Left renal cortex interstitium (tissue), 4 donors: Measurements from ENCODE around the gene TMEM236. TPM values are rescaled to one million over a fixed set of nuclear protein-coding genes. Genes with fewer than 3 reads are reported as not detected.

Source experiments
- DNase-seq, 4 donors: peaks; one replicate each; pipeline ENCODE4 v3.0.0-alpha.2; 2013; ENCODE audit warnings: low read depth in 4 of 4, low spot score in 2 of 4, missing footprints in 1 of 4
- polyA plus RNA-seq, 4 donors: library from polyadenylated mRNA; unstranded; fragments of 120-200 nt; gene quantifications; one replicate each; pipeline ENCODE4 v1.2.1, GENCODE V29; 2013; ENCODE audit not compliant: insufficient read length in 4 of 4

TMEM236 gene
- polyA plus RNA-seq, 4 donors = 0.19 to 0.31 (median 0.25) TPM

DNA sequence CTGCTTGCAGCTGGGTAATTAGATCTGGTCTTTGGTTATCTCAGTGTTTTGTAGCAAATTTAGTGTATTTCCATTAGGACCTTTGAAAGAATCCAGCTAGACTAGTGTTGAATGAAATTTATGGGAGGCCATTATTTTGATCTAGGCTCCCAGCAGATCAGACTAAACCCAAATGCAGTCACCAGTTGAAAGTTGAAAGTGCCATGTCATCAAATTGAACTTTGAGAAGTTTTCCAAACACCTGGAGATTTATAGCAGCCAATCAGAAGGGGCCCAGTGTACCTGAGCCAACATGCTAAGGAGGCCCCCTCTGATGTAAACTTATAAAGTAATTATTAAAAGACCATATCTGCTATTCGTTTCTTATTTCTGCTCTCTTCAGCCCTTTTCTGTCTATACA lies 11.3 kb upstream of the TMEM236 start:
- DNase-seq = no peak

- peak in 1 of 4 donors; percentile 20 for DNase-seq
Measured at GRCh38 chr10:17742918-17743317, 9.1 kb upstream of the TMEM236 start.

GRCh38 chr10:17743437-17743836 lies 8.6 kb upstream of the TMEM236 start:
- DNase-seq = no peak

DNA sequence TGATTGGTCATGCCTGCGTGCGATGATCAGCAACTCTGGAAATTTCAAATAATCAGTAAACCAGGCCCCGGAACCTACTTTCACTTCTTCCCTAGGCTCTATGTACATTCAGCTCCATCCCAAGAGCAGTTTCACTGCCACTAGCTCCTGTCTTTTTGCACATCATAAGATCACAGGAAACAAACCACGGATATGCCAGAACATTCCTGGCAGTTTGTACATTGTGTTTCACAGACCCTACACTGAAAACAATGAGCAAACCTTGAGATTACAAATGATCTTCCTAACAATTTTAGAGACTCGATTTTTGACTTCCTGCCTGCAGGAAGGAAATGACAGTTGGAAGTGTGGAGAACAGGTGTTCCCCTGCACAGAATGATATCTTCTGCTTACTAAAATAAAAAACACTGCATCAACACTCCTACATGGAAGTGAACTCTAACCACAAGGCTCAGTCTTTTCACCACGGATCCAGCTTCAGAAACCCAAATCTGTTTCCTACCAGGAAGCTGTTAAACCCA lies 7.6 kb upstream of the TMEM236 start:
- no peak for DNase-seq

DNA sequence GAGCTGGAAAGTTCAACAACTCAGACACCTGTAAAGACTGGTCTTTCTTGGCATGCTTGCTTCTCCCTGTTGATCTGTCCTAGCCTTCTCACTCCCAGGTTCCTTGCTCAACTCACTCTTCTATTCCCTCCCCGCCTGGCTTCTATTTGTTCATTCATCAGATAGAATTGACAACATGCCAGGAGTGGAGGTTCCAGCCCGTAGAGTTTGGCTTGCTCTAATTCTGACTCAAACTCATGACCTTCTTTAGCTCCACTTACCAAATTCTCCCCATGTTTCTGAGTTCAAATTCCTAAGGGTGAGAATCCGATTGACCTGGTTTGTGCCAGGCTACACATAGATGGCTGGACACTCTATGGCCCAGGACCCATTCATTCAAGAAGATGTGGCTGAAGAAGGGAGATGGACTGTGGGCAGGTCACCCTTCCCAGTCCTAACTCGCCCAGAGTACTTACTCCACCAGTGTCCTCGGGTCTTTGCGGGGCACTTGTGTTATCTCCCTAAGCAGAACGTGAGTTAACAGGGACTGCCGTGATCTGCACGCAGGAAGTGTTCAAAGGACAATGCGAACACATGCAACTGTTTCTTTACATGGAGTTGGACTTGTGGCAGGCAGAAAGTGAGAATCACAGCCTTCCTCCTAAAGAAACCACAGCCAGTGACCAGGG lies 4.0 kb upstream of the TMEM236 start:
- no peak for DNase-seq

DNA sequence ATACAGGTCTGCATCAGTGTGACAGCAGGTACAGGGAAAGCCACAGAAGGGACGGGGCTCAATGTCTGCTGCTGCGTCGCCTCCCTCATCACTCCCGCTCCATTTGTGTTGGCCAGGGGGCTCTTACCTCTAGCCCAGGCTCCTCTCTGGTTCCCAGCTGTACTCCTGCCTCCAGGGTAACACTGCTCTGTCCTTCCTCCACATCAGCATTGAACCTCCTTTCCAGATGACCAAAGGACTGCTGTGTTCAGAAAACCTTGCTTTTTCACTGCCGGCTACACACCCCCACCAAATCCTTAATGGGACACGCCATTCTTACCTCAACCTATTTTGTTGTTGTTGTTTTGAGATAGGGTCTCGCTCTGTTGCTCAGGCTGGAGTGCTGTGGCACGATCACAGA lies 2.1 kb upstream of the TMEM236 start:
- no peak for DNase-seq

DNA sequence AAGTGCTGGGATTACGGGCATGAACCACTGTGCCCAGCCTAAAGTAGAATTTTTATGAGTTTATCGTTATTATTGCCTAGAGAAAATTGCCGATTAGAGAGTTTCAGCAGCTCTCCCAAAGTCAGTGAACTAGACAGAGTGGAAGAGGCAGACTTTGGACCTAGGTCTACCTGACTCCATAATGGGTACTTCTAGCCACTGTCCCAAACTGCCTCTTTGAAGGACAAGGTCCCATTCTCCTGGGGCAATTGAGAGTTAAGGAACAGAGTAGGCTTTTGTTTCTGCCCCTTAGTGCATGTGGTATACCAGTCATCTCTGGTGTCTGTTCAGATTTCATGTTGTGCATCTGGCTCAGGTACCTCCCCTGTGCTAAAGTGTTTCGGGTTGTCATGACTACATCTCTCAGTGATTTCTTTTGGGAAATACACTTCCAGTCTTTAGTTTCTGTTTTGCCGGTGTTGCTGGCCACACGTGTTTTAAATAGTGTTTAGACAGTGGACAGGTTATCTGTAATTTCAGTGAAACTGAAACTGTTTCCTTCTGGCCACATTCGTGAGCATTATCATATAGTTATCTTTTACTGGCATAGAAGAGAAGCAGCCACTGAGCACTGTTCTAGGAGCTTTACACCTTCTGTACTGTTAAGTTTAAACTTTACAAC lies 4.7 kb downstream of the TMEM236 start:
- no peak for DNase-seq

GRCh38 chr10:17758200-17758599 lies 6.2 kb downstream of the TMEM236 start:
- no peak for DNase-seq

DNA sequence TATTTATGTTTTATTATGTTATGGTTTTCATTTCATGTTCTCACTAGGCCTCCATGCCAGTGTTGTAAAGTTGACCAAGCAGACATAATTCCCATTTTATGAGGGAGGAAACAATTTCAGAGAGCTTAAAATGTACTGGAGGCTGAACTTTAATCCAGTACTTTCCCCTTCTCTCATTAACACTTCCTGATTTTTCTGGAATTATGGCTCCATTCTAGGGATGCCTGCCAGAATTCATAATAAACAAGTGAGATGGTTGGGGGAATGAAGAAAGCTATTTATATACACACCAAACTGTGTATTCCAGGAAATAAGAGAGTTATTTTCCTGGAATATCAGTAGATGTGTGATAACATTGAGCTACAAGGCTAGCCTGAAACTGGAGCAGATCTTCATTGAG lies 6.9 kb downstream of the TMEM236 start:
- DNase-seq = no peak

DNA sequence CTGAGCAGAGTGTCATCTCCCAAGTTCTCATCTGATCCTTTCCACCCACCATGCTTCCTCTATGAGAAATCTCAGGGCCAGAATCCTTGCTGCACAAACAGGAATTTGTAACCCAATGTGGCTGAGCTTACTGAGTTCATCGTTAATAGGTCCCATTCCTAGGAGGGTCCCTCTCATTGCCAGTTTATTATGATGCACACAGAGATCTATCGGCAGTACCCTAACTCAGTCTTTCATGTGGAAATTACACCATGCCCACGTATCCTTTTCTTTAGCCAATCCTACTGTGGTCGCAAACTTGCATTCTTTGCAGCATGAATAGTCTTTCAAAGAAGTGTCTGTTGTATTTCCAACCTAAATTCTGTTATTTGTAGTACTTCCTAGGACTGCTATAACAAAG lies 12.1 kb downstream of the TMEM236 start:
- DNase-seq = no peak

DNA sequence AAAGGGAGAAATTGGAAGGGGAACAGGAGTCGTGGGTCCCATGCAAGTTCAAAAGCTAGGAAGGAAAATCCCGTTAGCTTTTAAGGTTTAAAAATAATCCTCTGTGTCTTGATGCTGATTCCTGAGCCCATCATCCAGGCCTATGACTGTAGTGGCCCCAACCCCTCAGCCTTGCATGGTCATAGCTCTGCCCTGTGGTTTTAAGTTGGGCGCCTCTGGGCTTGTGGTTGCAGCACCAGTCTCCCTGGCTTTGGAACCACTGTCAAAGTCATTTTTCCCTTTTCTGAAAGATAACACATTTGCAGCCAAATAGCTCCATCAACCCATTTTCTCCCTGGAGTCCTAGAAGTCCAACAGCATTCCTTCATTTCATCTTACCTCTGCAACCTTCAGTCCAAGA lies 13.6 kb downstream of the TMEM236 start:
- no peak for DNase-seq

DNA sequence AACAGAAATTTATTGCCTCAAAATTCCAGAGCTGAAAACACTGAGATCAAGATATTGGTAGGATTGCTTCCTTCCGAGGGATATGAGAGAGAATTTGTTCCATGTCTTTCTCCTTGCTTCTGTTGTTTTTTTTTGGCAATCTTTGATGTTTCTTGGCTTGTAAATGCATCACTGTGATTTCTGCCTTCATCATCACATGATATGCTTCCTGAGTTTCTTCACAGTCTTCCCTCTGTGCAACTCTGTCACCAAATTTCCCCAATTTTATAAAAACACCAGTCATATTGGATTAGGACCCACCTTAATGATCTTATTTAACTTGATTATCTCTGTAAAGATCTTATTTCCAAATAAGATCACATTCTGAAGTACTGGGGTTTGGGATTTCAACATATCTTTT lies 14.7 kb downstream of the TMEM236 start:
- DNase-seq = no peak

DNA sequence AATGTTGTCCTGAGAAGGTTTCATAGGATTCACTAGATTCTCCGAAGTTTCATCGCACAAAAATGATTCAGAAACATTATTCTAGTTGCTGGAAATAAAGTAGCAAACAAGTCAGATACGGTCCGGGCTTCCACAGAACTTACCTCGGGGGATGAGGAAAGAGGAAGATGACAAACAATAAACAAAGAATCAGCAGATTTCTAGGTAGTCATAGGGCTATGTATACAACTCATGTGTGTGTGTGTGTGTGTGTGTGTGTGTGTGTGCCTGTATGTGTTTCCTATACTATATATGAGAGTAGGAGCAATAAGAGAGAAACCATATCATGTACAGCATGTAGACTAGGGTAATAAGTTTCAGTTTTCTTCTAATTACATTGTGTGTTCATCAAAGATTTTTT lies 16.5 kb downstream of the TMEM236 start:
- no peak for DNase-seq

DNA sequence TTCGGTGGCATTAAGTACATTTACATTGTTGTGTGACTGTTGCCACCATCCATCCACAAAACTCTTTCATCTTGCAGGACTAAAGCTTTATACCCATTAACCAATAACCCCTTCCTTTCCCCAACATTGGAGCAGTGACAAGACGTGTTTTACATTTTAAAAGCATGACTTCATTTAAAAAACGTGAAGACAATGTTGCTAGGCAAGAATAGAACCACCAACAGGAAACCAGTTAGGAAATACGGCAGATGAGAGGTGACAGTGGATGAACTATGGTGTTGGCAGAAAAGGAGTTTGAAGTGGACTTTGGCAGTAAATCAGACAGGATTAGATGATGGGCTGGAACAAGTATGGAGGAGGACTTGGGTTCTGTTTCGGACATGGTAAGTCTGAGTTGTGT lies 17.0 kb downstream of the TMEM236 start:
- no peak for DNase-seq

- no peak for DNase-seq
Measured at GRCh38 chr10:17771017-17771416, 19.0 kb downstream of the TMEM236 start.

GRCh38 chr10:17779784-17780183 lies 27.8 kb downstream of the TMEM236 start:
- DNase-seq = no peak

DNA sequence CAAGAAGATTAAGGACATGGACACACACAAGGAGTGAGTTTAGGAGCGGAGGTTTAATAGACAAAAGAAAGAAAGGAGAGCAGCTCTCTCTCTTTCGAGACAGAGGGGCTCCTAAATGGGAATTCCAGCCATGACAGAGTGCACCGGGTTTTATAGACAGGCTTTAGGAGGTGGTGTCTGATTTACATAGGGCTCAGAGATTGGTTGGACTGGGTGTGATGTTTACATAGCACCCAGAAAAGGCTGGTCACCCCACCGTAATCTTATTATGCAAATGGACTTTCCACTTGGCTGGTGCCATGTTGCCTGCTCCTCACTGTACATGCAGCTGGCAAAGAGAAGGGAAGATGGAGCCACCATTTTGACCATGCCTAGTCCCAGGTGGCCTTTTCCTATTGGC lies 28.7 kb downstream of the TMEM236 start:
- DNase-seq = no peak

DNA sequence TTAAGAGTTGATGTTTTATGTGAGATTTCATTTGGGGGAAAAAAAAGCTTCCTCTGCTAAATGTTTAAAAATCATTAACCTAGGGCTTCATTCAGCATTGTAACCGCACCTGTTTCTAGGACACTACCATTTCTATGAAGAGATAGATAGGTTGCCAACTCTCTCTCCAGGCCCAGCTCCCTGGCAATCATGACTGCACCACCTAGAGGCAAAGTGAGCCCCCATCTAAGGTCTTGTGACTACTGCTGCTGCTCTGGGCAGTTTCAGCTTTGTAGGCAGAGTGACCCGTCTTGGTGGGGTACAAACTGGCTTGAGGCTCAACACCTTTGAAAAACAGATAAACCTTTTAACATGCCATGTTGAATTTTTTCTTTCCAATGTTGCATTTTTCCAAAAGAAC lies 29.9 kb downstream of the TMEM236 start:
- no peak for DNase-seq

- DNase-seq = no peak
Measured at GRCh38 chr10:17782921-17783665, 31.1 kb downstream of the TMEM236 start.

DNA sequence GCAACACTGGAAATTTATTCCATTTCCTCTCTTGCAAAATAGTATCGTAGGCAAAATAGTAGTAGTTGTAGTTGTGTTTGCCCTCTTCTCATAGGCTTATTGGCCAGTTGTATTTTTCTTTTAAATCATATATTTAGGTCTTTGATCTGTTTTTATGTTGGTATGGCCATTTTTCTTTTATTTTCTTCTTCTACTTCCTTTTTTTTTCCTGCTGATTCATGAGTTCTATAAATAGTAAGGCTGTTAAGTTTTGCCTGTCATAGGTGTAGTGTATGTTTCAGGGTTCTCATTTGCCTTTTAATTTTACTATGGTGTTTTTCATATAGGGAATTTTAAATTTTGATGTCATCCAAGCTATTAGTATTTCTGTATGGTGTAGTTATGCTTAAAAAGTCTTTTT lies 31.8 kb downstream of the TMEM236 start:
- DNase-seq = no peak

DNA sequence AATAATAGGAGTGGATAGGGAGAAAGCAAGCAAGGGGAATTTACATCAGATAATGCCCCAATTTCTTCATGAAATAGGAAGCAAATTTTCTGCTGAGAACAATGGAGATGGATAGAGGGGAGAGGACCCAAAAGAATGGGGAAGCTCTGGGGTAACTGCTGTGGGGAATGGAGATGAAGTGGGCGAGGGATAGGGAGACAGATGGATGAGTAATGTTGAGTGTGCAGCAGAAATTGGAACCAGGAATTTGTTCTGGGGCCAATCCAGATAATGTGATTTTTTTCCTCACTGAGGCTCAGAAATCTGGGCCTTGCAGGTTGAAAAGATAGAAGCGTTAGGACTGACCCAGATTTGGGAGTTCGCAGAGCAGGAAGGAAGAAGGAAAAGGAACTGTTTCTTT lies 32.7 kb downstream of the TMEM236 start:
- DNase-seq = no peak
